KMS-11 (cell line): Measurements from ENCODE around the gene CFAP97D2.

Source experiments
- H2AFZ ChIP-seq: fragments of 200-600 bp; sonication (generic); 2 replicates; pipeline ENCODE4 v1.6.1; 2016; ENCODE audit warnings: antibody characterized with exemption, mixed run types, low read depth
- H3K27ac ChIP-seq: fragments of 200-600 bp; sonication (generic); 2 replicates; pipeline ENCODE4 v1.6.1; 2016; ENCODE audit warnings: mild to moderate bottlenecking, mixed run types
- H3K27me3 ChIP-seq: fragments of 200-600 bp; sonication (generic); 2 replicates; pipeline ENCODE4 v1.6.1; 2017; ENCODE audit warnings: mild to moderate bottlenecking, low read depth, mixed run types, moderate library complexity; ENCODE audit not compliant: insufficient read depth
- H3K36me3 ChIP-seq: fragments of 200-600 bp; sonication (generic); 2 replicates; pipeline ENCODE4 v1.6.1; 2017; ENCODE audit warnings: mild to moderate bottlenecking, mixed run types; ENCODE audit not compliant: insufficient read depth
- H3K4me1 ChIP-seq: fragments of 200-600 bp; sonication (generic); 2 replicates; pipeline ENCODE4 v1.6.1; 2016; ENCODE audit warnings: mild to moderate bottlenecking, low read depth, mixed run types; ENCODE audit not compliant: poor library complexity, severe bottlenecking
- H3K4me2 ChIP-seq: fragments of 200-600 bp; sonication (generic); 2 replicates; pipeline ENCODE4 v1.7.0; 2016; ENCODE audit warnings: mild to moderate bottlenecking, mixed run types
- H3K4me3 ChIP-seq: fragments of 200-600 bp; sonication (generic); IDR thresholded peaks from 2 replicates; pipeline ENCODE4 v1.6.1; 2017; ENCODE audit warnings: low read depth, low read length, mixed read lengths; ENCODE audit not compliant: insufficient read depth
- H3K79me2 ChIP-seq: fragments of 200-600 bp; sonication (generic); 2 replicates; pipeline ENCODE4 v1.6.1; 2016; ENCODE audit warnings: low read depth, mixed run types; ENCODE audit not compliant: insufficient read depth
- H3K9ac ChIP-seq: fragments of 200-600 bp; sonication (generic); 2 replicates; pipeline ENCODE4 v1.6.1; 2016; ENCODE audit warnings: mild to moderate bottlenecking, mixed run types
- H4K20me1 ChIP-seq: fragments of 200-600 bp; sonication (generic); 2 replicates; pipeline ENCODE4 v1.6.1; 2016; ENCODE audit warnings: mild to moderate bottlenecking, mixed run types; ENCODE audit not compliant: insufficient read depth
- TF ChIP-seq, protein P1 (sequence below): fragments of 200-600 bp; sonication (generic); conservative IDR thresholded peaks from 2 replicates; pipeline ENCODE4 v1.6.1; 2017; ENCODE audit warnings: low read depth, mild to moderate bottlenecking, antibody characterized with exemption, low read length, moderate library complexity, mixed read lengths

CFAP97D2 gene

DNA sequence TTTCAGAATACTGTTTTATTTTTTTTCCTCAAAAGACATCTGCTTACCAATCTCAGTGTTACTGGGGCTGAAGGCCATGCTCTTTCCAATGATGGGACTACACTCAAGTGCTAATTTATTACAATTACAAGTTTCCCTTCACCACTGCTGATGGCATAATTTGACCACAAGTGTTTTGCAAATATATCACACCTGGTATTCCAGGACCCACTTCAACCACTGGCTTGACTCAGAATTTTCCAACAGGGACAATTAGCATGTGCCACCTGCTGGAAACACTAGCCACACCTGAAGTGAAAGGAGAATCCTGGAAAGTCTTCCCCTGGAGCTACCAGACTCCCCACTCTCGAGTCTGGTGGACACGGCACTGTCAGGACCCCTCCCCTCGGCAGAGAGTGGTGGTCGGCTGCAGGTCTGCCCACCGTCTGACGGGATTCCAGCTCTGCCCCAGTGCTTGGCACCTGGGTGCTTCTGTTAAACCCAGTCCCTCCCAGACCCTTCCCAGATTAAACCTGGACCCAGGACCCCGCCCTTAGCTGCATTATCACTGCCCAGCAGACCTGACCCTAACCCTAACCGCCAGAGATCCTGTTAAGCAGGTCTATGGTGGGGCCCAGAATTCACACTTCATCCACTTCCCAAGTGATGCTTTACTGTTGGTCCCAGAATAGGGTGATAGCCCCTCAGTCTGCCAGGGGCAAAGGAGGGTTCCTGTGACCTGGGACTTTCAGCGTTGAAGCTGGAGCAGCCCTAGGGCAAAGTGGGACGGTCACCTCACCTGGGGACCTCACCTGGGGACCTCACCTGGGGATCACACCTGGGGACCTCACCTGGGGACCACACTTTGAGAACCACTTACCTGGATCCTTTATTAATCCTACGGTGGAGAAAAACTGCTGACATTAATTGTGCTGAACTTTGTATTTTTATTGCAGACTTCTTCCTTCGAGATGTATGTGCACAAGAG, 29.0 kb upstream of the CFAP97D2 start:
- Histone ChIP-seq H3K27me3 (no peaks in the 10 kb centered on the region), H3K27ac (no peak overlapping the region), H3K9ac (no peak overlapping the region), H3K4me1 (peaks cover 26% of the 10 kb centered on the region), H3K4me2 (no peak overlapping the region), H4K20me1 (no peaks in the 10 kb centered on the region), H2AFZ (no peak overlapping the region), H3K4me3 (no peak overlapping the region), H3K79me2 (no peaks in the 10 kb centered on the region), H3K36me3 (no peaks in the 10 kb centered on the region)
- TF ChIP-seq, protein P1, sequence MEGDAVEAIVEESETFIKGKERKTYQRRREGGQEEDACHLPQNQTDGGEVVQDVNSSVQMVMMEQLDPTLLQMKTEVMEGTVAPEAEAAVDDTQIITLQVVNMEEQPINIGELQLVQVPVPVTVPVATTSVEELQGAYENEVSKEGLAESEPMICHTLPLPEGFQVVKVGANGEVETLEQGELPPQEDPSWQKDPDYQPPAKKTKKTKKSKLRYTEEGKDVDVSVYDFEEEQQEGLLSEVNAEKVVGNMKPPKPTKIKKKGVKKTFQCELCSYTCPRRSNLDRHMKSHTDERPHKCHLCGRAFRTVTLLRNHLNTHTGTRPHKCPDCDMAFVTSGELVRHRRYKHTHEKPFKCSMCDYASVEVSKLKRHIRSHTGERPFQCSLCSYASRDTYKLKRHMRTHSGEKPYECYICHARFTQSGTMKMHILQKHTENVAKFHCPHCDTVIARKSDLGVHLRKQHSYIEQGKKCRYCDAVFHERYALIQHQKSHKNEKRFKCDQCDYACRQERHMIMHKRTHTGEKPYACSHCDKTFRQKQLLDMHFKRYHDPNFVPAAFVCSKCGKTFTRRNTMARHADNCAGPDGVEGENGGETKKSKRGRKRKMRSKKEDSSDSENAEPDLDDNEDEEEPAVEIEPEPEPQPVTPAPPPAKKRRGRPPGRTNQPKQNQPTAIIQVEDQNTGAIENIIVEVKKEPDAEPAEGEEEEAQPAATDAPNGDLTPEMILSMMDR: no peak

DNA sequence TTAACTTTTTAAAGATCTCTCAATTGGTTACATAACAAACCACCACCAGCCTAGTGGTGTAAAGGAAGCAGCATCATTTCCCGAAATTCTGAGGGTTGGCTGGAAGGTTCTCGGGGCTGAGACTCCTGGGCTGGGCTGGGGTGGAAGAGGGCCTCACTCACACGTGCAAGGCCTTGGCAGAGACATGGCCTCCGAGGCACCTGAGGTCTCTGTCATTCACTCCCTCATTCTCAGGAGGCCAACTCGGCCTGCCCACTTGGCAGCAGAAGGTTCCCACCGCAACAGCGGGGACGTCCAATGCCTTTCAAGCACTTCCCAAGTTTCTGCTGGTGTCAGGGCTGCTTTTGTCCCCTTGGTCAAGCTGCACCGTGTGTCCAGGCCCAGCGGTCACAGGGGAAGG, 28.0 kb upstream of the CFAP97D2 start:
- Histone ChIP-seq H3K27ac (no peak overlapping the region), H2AFZ (no peak overlapping the region), H3K4me2 (no peak overlapping the region), H3K4me3 (no peak overlapping the region), H3K36me3 (no peaks in the 10 kb centered on the region), H3K4me1 (peaks cover 26% of the 10 kb centered on the region), H3K27me3 (no peaks in the 10 kb centered on the region), H3K9ac (no peak overlapping the region), H3K79me2 (no peaks in the 10 kb centered on the region), H4K20me1 (no peaks in the 10 kb centered on the region)
- TF ChIP-seq, protein P1: no peak

DNA sequence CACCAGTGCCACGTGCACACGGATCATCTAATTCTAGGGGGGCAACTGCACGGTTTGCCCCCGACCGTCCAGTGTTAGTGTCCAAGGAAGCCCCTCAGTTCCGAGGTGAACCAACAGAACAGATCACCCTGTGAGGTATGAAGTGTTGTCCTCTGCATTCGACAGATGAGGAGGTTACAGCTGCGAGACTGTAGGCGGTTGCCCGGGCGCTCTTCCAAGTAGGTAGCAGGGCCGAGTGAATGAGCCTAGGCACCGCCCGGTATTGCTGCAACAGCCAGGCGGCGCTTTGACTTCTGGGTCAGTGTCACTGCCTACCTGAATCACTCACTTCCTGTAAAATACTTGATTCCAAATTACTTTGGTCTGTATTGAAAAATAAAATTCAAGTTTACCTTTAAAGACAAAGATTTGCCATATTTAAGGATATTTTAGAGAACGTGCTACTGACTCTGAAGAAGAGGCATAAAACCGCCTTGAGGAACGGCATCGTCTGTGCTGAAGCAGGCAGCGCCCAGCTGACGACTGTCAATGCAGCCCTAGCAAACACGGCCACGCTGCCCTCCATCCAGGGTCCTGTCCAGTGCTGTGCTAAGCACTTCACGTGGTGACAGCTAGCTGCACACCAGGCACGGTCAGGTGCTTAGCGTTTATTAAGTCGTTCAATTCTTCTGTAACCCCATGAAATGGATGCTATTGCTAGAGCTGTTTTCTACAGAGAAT, 27.3 kb upstream of the CFAP97D2 start:
- H3K4me1 ChIP-seq: peaks cover 26% of the 10 kb centered on the region
- H3K4me2 ChIP-seq: no peak overlapping the region
- no peak overlapping the region for H3K27ac ChIP-seq
- H2AFZ ChIP-seq: no peak overlapping the region
- TF ChIP-seq, protein P1: no peak
- no peaks in the 10 kb centered on the region for H3K27me3 ChIP-seq
- no peaks in the 10 kb centered on the region for H4K20me1 ChIP-seq
- no peak overlapping the region for H3K4me3 ChIP-seq
- no peaks in the 10 kb centered on the region for H3K79me2 ChIP-seq
- no peaks in the 10 kb centered on the region for H3K36me3 ChIP-seq
- H3K9ac ChIP-seq: no peak overlapping the region

DNA sequence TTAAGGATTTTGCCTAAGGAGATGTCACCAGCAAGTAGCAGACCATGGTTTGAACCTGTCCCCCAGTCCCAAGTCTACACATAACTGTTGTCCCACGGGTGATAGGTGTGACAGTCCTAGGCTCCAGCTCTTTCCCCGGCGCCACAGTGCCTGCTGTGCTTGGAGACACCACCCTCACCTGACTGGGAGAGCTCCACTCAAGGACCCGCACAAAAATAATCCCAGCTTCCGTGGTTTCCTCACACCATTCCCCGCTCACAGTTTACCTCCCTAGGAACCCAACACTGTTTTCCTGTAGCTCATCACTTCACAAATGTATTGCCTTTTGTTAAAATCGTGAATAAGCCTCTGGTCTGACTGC, 26.8 kb upstream of the CFAP97D2 start:
- Histone ChIP-seq H2AFZ (no peak overlapping the region), H3K27ac (no peak overlapping the region), H3K36me3 (no peaks in the 10 kb centered on the region), H3K4me3 (no peak overlapping the region), H3K79me2 (no peaks in the 10 kb centered on the region), H3K4me1 (peaks cover 26% of the 10 kb centered on the region), H3K27me3 (no peaks in the 10 kb centered on the region), H4K20me1 (no peaks in the 10 kb centered on the region), H3K9ac (no peak overlapping the region), H3K4me2 (no peak overlapping the region)
- TF ChIP-seq, protein P1: no peak
